SIG-M5 treated with dmso at 0.1 percent for 504 hours (cell line): Measurements from ENCODE around the gene NEK5.
A peak's percentile ranks its signal among the peaks of the same experiment; 100 is the strongest.

Experiments
- DNase-seq: peaks from one replicate; lab custom pipeline; 2025; ENCODE audit not compliant: unreplicated experiment; lab: John Stamatoyannopoulos, UW

NEK5 gene

DNA sequence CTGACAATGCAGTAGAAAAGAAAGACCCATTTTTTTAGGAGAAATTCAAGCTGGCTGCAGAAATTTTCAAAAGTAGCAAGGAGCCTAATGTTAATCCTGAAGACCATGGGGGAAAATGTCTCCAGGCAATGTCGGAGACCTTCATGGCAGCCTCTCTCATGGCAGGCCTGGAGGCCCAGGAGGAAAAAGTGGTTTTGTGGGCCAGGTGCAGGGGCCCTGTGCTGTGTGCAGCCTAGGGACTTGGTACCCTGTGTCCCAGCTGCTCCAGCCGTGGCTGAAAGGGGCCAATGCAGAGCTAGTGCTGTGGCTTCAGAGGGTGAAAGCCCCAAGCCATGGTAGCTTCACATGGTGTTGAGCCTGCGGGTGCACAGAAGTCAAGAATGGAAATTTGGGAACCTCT lies 112.6 kb downstream of the NEK5 start:
- no peak for DNase-seq

DNA sequence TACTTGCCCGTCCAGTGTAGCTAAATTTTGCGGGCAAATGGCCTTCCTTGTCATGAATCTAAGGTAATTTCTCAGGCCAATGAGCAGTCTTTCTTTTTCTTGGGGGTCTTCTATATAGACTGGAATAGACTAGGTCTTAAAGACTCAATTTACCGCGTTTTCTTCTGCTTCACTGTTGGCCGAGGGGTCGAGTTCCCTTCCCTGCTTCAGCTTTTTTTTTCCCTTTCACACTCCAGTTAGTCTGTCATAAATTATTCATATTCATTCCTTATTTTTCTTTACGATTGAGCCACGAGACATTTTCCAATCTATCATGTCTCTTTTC lies 116.4 kb downstream of the NEK5 start:
- no peak for DNase-seq

DNA sequence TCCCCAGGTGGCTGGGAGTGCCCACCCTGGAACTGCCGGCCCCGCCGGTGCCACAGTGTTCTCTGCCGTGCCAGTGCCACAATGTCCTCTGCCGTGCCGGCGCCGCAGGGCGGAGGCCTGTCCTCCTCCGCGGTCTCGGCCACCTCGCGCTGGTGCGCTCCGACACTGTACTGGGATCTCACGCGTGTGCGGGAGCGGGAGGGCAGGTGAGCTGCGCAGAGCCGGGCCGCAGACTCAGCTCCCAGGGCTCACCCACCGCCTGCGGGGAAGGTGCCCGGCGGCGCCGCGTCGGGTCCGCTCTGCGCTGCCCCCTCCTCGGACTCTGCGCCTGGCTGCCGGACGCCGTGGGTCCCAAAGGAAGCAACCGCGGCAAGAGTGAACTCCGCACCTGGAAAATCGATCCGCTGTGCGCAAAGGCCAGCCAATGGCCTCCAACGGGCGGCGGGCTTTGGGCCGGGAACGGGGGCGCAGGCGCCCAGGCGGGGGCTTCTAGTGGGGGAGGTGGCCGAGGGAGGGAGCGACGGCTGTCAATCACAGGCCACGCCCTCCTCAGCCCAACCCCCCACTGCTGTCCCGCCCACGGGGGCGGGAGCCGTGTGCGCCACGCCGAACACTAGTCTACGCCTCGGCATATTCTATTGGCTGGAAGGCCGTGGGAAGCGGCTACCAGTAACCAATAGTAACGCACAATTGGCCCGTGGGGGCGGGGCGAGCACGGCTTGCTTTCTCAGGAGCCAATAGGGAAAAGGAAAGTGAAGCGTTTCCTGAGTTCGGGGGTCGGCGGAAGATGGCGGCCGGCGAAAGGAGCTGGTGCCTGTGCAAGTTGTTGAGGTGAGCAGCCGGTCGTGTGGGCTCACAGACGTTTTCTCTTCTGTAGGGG lies 117.0 kb downstream of the NEK5 start, which contains the start of gene ALG11:
ALG11 (plus strand) TSS at position 767 of the 880 bp plus-strand sequence; CDS start at position 788, 21 bp downstream.
- DNase-seq = peak; percentile 96

DNA sequence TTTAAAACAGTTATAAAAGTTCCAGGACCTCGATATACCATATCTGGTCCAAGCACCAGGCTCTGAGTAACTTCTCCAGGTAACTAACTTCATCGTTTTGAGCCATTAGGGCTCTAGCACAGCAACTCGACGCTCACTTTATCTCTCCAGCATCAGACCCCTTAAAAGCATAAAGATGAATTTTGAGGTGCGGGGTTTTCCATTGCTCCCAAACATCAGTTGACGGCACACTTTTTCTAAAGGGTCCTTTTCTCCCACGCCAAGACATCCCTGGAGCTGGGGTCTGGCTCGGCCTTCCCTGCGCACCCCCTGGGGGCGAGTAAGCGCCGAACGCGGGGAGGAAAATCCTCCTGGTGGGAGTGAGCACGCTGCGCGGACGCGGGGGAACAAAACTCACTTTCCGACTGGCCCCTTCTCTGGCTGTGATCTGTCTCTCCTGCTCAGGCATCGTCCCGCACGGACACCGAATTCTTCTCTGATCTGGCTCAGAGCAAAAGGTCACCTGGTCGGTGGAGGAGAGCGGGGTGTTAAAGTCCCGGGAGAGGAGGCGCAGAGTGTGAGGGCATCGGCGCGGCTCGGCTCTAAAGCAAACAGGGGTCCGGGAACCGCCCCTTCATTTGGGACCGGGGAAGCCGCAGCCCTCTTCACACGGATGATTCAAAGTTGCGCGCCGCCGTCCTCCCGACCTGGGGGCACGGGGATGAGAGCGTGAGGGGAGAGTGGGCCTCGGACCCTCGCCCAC lies 117.8 kb downstream of the NEK5 start, which contains the start of gene ATP7B:
ATP7B (minus strand) TSS at position 561 of the 742 bp plus-strand sequence; CDS start at position 448, 113 bp downstream.
- DNase-seq = no peak

DNA sequence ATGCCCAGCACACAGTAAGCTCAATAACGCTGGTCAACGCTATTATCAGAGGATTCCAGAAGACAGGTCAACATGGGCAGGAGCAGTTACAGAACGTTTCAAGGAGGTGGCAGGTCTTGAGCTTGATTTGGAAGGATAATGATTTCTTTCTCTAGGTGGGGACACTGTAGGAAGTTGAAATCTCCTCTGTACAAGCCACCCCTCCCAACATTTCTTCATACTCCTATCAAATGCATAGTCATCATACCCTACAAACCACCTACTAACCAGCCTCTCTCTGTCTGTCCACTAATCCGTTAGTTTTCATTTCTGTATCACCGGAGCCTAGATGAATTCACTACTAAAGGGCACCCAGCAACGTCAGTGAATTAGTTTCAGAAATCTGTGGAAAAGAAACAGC lies 118.9 kb downstream of the NEK5 start:
- no peak for DNase-seq

DNA sequence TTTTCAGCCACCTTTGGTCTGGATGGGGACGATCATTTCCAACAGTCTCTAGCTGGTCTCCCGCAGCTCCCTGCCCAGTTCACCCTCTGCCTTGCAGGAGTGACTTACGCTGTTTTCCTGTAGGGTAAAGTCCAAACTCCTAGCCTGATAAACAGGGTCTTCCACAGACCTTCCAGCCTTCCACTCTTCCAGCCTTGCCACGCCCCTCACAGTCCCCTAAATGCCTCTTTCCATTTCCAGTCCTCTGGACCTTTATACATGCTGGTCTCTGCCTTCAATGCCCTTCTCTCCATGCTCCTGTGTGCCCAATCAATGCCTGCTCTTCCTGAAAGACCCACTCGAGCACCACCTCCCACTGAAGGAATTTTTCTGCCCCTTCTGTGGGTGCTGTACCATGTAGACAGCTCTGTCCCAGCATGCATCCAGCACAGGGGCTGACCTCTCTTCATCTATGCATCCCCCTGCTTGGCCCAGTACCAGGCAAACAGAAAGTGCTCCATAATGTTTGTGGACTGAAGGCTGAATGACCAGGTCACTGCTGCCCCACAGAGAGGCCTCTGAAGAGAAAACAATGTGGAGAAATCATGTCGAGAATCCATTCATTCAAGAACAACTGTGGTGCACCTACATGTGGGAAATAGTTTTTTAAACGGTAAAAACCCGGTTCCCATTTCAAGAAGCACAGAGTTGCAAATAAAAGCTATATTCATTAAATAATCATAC lies 122.2 kb downstream of the NEK5 start:
- no peak for DNase-seq

DNA sequence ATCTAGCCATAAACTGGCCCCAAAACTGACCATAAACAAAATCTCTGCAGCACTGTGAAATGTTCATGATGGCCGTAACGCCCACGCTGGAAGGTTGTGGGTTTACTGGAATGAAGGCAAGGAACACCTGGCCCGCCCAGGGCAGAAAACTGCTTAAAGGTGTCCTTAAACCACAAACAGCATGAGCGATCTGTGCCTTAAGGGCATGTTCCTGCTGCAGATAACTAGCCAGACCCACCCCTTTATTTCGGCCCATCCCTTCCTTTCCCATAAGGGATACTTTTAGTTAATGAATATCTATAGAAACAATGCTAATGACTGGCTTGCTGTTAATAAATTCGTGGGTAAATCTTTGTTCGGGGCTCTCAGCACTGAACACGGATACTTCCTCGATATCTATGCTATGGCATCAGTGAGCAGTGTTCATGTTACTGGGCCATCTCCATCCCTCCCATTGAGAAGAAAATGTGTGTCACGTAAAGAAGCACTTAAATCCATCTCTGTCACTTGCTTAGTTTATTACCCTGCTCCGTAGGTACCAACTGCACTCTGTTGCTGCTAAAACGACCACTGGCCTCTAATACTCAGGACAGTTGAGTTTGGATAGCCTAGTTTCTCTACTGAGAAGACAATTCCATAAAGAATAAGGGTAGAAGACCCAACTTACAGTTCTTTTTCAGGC lies 122.9 kb downstream of the NEK5 start:
- DNase-seq = no peak

DNA sequence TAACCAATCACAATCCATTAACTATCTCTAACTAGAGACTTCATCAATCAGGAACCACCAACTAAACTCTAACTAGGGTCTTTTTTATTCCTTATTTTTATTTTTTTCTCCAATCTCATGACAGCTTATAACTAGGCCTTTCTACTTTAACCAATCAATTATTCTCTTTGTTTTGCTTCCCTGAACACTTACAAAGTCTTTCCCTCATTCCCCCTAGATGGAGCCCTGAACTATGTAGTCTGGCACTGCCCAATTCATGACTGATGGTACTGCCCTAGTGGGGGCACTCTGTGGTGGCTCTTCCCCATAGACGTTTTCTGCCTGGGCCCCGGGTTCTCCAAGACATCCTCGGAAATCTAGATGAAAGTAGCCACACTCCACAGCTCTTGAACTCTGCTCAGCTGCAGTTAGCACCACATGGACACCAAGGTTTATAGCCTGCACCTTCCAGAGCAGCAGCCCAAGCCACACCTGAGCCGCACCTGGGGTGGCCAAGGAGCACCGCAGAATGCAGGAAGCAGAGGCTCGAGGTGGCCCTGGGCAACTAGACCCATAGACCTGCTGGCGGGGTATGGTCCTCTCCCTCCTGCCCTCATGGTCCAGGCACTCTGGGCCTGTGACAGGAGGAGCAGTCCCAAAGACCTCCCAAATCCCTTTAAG lies 124.2 kb downstream of the NEK5 start:
- no peak for DNase-seq

DNA sequence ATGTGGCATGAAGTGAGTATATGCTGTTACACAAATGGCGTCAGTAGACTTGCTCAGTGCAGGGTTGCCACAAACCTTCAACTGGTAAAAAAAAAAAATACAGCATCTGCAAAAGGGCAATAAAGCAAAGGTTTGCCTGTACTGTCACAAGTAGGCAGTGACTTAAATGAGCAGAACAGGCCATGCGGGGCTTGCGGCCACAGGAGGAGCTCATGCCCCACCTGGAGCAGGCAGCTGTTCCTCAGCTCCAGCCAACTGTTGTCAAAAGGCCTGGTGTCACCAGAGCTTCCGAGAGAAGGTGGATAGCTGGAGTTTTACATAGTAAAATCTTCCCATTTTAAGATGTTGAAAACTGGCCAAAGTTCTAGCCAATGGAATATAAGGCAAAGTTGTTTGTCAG lies 125.3 kb downstream of the NEK5 start:
- DNase-seq = no peak

DNA sequence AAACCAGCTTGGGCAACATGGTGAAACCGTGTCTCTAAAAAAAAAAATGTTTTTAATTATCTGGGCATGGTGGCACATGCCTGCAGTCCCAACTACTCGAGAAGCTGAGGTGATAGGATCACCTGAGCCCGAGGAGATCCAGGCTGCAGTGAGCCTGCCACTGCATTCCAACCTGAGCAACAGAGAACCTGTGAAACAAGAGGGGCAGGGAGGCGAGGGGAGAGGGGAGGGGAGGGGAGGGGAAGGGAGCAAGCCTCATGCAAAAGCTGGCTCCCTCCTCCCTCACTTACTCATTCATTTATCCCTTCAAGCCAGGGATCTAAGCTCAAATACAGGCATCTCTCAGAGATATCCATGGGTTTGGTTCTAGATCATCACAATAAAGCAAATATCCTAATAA lies 126.5 kb downstream of the NEK5 start:
- no peak for DNase-seq

DNA sequence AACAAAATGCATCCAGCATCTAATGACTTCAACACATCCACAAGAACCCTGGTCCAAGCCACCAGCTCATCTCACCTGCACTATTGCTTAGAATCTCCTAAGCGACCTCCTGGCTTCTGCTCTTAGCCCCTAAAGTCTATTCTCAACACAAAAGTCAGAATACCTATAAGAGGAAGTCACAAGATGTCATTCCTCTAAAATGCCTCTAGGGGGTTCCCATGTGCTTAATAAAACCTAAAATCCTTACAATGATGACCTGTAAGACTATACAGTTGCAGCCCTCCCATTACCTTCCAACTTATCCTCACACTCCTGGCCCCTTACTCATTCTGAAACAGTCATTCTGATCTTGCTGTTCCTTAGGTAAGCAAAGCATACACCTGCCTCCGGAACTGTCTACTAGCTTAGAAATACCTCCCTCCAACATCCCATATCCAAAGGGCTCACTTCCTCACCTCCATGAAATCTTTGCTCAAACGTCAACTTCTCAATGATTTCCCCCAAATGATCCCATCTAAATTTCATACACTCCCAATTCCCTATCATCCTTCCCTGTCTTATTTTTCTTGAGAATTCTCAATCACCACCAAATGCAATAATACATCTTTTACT lies 127.6 kb downstream of the NEK5 start:
- DNase-seq = peak; percentile 79

DNA sequence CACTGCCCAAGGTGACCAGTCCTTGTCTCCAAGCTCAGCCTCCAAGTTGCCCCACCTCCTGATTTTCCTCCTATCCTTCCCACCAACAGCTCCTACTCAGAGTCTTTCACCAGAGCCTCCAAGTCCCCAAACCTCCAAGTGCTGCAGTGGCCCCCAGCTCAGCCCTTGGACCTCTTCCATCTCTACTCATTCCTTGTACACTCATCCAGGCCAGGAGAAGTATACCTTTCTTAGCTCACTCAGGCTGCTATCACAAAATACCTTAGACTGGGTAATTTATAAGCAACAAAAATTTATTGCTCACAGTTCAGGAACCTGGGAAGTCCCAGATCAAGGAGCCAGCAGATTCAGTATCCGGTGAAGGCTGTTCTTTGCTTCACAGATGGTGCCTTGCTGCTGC lies 129.0 kb downstream of the NEK5 start:
- no peak for DNase-seq

DNA sequence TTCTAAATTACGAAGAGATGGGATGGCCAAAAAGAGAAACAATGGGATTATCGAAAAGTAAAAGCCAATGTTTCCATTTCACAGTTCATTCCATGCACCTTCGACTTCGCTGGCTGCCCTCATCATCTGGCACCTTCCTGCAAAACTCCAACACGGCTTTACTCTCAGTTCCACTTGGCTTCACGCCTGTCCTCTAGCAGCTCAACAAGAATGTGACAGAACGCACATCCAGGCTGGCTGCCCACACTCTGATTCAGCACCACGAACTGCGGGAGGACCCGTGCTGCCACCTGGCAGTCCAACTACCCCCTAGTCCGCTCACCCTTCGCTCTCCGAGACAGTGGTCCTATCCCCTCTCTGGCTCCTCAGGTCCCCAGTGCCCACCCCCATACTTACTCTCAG lies 129.4 kb downstream of the NEK5 start:
- no peak for DNase-seq

DNA sequence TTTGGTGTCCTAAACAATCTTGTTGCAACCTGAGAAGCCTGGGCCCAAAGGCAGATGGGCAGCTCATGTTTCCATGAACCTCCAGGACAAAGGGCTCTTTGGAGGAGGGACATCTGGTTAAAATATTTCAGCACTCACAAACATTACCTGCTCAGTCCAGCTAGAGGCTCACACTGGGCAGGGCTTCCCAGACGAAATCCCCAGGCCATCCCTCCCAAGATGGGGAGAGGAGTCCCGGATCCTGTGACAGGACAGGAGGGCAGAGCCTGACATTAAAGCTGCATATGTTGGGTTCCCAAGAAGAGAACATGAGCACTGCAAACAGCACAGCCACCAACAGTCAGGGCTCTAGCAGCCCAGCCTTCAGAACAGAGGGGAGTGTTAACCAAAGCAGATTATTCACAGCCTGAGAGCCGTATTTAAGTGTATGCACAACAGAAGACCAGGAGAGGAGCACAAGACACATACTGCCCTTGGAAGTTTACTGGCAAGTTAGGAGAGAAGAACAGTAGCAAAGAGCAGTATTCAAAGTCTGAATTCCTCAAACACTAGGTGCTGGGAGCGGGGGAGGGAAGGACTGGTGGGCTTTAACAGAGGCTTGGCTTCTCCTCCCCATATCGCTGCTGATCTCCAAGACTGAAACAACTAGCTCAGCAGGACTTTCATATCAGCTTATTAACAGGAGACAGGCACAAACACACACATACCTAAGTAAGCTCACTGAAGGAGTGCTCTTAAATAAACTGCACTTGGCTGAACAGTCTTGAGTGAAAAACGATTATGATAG lies 130.0 kb downstream of the NEK5 start:
- DNase-seq = no peak

DNA sequence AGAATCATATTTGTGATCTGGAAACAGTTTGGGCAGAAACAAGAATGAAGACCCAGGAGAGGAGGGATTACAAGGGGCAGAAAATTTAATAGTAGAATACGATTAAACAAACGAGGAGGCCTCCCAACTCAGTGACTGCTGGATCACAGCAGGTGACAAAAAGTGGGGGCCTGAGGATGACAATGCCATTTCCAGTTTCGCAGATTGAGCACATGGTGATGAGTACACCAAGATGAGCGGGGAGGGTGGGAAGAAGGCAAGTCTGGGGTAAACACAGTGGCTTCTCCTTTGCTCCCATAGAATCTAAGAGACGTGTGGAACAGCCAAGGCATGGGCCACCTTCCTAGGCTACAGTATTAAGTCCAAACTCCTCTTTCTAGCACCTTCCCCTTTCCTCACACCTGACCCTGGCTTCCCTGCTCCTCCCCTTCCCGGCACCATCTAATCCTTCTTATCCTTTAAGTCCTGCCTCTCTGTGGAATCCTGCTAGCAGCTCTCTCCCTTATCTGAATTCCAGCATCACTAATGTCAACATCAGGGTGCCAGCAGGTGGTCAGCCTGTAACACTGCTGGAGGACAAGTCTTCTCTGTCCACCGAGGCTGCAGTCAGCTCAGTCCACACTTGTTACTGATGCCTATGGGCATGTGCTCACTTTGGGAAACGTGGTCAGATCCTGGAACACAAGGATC lies 131.1 kb downstream of the NEK5 start:
- no peak for DNase-seq

DNA sequence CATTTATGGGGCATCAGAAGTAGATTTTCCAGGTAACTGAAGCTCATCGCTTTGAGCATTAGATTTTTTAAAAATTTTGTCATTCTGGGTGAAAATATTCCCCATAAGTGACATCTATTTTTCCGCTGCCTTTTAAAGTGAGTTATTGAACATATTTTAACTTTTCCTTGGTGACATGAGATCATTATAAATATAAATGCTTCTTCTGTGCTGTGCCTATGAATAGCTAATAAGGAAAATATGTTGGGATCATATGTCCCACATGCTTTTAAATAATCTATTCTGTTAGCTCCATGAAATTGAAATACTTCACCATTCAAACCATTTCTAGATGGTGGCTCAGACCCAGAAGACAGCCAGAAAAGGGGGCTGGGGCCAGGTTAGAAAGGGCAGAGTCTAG lies 131.7 kb downstream of the NEK5 start:
- no peak for DNase-seq

DNA sequence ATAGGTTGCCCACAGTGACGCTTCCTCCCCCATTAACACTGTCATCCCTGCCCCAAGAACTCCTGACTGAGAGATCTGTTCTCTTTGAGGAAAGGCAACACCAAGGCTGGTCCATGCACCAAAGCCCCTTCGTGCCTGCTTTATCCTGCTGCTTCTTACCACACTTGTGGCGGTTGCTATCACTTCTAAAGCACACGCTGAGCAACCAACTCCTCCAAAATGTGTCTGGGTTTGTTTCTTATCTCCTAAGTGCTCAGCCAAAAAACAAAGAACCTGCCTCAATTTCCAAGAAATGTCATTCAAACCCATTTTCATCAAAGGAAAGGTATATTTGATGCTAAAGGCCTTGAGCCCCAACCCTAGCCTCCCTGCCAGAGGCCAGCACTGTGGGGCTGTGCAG lies 132.2 kb downstream of the NEK5 start:
- no peak for DNase-seq

DNA sequence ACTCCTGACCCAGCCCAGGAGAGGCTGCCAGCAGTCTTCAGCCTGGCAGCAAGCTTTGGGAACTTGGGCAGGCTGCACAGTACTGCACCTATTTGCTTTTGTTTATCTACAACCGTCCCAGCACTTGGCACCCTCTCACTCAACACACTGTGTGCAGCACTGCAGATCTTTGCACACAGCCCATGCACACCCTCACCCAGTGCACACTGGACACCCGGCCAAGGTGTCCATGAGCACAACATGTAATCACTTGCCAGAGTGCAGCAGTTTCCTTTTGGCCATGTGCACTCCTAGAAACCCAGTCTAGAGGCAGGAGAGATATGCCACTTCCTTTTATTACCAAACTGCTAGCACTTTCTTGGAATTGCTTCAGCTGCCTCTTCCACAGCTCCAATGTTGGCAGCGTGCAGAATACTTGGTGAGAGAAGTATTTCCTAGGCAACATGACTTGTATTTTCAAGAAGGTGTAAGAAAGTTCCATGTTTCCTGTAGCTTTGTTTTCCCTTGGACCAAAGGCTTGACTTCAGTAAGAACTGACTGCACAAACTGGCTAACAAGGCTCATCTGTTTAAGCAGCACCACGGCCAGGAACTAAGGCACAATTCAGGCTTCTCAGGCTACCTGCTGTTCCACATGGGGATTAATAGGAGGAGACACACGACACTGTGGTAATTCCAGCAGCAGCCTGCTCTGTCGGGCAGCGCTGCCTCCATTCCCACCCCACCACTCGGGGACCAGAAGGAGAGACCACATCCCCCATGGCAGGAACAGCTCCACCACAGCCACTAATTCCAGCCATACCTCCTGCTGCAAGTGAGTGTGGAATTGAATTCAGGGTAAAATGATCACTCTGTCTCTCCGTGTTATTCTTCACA lies 133.0 kb downstream of the NEK5 start:
- DNase-seq = no peak
